PC-3 (cell line): ENCODE results near the gene ZNF716.

Source experiments
- EZH2 ChIP-seq: fragments of 300-600 bp; sonication (generic); IDR thresholded peaks from one replicate; pipeline ENCODE4 v1.6.1; 2017; ENCODE audit warnings: antibody characterized with exemption, mild to moderate bottlenecking, low read length; ENCODE audit not compliant: unreplicated experiment
- EZH2phosphoT487 ChIP-seq: fragments of 300-600 bp; sonication (generic); IDR thresholded peaks from 2 replicates; pipeline ENCODE4 v1.6.1; 2018; ENCODE audit warnings: mild to moderate bottlenecking, antibody characterized with exemption, low read length, borderline replicate concordance

DNA sequence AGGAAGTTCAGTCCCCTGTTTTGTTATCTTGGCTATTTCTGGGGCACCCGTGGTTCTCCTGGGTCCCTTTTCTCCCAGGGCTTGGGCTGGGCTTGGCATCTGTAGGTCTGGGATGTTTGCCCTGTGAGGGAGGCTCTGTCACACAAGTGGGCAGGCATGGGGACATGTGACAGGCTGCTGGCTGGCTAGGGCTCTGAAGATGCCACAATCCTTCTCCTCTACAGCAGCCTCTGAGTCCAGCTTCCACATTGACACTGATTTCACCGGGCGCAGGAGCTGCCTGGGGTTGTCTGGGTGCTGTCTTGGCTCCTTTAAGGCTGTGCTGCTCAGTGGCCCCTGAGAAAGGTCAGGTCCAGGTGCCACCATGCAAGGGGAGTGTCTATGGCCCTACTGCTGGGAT, 37.4 kb upstream of the ZNF716 start:
- no peak for TF ChIP-seq EZH2phosphoT487
- no peak for TF ChIP-seq EZH2
